ENCODE data around the gene SLC35A2.

GRCh38 chrX:48854898-48855297 is 56.5 kb downstream of the SLC35A2 start:
- TF ChIP-seq CTCF (IDR thresholded peaks at IDR 0.05 in 4 of 5, conservative IDR thresholded peaks at IDR 0.05 in 1 of 5) = no peak
- no peak for TF ChIP-seq POLR2A (IDR thresholded peaks at IDR 0.05)
